HG03469 (cell line): ENCODE measurements around the gene PIP4K2A.
"Not testable (repeated sequence)": the region's sequence is repeated elsewhere in the genome, so short reads cannot be mapped to it uniquely, and the experiment has no call there.

Source experiments
- ATAC-seq: cut with Tn5 transposase; IDR thresholded peaks from one replicate; pipeline ENCODE4 v1.9.1; 2021; ENCODE audit warnings: mild to moderate bottlenecking, moderate library complexity, moderate number of reproducible peaks; ENCODE audit not compliant: unreplicated experiment

PIP4K2A gene

DNA sequence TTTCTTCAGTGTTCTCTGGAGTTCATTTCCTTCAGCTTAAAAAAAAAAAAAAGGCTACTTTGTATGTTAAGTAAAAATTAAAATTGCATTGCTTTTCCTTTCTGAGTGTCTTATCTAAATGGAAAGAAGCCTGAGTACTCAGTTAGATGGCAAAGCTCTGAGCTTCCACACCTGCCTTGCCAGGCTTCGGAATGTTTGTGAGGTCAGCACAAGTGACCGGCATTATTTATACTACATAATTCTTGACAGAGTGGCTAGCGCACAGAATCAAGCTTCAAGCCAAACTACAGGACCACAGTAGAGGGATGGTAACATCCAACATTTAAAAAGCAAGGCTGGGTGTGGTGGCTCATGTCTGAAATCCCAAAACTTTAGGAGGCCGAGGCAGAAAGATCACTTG is 17.3 kb downstream of the PIP4K2A start:
- ATAC-seq = no peak

GRCh38 chr10:22693860-22694259 is 20.5 kb downstream of the PIP4K2A start:
- ATAC-seq = no peak

DNA sequence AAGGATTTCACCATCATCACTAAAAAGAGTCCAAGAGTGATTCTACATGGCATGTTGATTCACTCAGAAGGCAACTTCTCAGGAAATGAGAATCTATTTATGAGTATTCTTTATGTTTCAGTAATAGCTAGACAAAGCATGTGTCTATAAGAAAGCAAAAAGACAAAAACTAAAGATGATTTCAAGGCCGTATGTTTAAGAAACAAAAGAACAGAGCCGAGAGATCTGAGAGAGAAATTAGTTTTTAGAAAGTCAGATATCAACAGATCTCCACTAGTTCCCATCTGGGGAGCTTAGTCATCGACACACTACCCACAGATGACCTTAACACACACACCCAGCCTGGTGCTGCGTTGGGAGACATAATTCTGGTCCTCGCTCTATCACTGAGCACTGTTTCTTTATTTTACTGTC is 21.0 kb downstream of the PIP4K2A start:
- ATAC-seq = peak; percentile 37

- not testable (repeated sequence) for ATAC-seq
Measured at GRCh38 chr10:22692119-22692518, 22.3 kb downstream of the PIP4K2A start.

DNA sequence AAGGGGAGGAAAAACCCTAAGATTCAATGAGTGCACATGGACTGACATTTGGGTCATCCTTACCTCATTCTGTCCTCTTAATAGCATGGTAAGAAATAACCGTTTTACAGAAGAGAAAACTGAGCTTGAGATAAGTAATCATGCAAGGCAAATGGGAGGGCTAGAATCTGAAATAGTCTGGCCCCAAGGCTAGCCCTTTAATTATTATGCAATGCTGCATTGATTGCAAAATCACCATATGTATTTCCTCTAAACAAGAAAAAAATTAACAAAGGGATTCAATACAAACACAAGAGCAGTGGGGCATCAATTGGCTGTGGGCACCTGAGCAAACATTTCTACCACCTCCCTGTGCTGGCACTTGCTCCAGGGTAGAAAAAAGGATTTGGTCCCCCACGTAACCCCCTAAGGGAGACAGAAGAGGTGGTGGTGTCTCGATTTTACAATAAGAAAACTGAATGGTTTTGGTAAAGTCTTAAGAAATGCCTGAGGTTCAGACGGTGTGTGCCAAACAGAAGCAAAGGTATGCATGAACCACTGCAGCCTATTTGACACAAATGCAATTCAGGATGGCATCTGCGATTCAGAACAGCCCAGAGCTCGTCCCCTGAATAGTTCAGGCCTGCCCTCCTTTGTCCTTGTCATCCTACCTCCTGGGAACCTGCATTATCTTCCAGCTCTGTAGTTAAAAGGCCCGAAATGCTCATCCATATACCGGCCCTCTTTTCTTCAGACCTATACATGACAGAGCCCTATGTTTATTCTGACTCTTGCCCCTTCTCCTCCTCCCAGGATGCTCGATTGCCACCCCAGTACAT is 23.6 kb downstream of the PIP4K2A start:
- no peak for ATAC-seq

DNA sequence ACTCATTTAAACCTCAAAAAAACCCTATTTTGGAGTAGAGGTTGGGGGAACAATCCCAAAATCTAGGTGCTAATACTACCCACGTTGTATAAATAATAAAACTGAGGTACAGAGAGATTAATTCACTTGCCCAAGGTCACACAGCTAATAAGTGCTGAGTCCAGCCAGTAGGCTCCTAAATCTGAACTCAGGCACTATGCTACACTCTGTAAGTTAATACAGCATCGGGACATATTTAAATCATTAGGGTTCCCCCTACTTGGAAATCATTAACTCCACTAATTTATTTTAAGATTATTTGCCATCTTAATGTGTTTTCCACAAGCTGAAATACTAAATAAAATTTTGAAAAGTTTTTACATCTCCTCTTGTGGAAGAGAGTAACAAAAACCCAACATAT is 24.2 kb downstream of the PIP4K2A start:
- ATAC-seq = no peak

DNA sequence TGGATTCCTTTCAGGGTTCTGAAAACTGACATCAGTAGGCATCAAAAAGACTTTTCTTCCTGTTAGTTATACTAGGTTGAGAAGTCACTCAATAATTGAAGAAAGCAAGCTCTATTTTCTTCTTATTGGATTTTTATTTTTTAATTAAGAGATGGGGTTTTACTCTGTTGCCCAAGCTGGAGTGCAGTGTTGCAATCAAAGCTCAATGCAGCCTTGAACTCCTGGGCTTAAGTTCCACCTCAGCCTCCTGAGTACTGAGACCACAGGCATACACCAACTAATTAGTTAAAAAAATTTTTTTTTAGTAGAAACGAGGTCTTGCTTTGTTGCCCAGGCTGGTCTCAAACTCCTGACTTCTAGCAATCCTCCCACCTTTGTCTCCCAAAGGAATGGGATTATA is 28.0 kb downstream of the PIP4K2A start:
- ATAC-seq = no peak

GRCh38 chr10:22685926-22686325 is 28.5 kb downstream of the PIP4K2A start:
- ATAC-seq = no peak

- ATAC-seq = no peak
Measured at GRCh38 chr10:22684699-22685098, 29.7 kb downstream of the PIP4K2A start.

DNA sequence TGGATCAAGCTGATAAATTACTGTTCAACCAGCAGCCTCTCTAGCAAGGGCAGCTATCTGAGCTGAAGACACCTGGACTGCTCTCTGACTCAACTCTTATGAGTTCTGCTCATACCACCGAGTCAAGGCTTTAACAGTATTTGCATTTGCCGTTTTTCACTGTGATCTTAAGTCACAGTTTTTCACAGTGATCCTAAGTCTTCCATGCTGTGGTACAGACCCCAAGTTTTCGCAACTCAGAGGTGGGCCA is 31.3 kb downstream of the PIP4K2A start:
- peak; percentile 30 for ATAC-seq

- no peak for ATAC-seq
Measured at GRCh38 chr10:22682237-22683139, 31.9 kb downstream of the PIP4K2A start.

- no peak for ATAC-seq
Measured at GRCh38 chr10:22681783-22682183, 32.6 kb downstream of the PIP4K2A start.

GRCh38 chr10:22681301-22681700 is 33.1 kb downstream of the PIP4K2A start:
- ATAC-seq = no peak

DNA sequence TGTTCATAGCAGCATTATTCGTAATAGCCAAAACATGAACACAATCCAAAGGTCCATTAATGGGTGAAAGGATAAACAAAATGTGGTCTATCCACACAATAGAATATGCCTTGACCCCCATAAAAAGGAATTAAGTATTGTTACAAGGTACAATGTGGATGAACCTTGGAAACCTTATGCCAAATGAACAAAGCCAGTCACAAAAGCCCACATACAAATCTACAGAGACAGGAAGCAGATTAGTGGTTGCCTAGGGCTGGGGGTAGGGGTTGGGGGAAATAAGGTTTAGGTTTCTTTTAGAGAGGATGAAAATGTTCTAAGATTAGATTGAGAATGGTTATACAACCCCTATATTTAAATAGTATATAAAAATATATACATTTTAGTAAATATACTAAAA is 34.8 kb downstream of the PIP4K2A start:
- no peak for ATAC-seq

DNA sequence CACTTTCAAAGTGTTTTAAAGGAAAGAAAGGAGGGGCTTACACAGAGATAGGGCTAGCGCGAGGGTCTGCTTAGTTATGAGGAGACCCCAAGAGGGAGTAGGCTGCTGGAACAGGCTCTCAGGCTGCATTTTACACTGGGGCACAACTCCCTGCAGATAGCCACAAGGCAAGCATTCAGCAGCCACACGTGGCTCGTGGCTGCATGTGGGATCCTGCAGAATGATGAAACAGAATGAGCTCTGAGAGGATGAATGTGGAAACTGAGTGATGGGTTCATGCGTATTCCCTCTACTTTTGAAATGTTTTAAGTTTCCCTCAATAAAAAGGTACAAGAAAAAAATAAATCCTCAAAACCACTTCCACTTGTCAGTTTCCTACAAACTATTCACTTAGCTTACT is 37.0 kb downstream of the PIP4K2A start:
- ATAC-seq = no peak

- no peak for ATAC-seq
Measured at GRCh38 chr10:22676435-22676834, 37.9 kb downstream of the PIP4K2A start.

DNA sequence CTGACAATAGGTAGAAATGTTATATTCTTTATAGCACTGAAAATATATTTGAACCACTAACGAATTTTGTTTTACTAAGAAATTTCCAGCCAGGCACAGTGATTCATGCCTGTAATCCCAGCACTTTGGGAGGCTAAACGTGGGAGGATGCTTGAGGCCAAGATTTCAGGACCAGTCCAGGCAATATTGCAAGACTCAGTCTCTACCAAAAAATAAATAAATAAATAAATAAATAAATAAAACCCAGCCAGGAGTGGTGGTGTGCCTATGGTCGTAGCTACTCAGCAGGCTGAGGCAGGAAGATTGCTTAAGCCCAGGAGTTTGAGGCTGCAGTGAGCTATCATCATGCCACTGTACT is 39.8 kb downstream of the PIP4K2A start:
- ATAC-seq = no peak

DNA sequence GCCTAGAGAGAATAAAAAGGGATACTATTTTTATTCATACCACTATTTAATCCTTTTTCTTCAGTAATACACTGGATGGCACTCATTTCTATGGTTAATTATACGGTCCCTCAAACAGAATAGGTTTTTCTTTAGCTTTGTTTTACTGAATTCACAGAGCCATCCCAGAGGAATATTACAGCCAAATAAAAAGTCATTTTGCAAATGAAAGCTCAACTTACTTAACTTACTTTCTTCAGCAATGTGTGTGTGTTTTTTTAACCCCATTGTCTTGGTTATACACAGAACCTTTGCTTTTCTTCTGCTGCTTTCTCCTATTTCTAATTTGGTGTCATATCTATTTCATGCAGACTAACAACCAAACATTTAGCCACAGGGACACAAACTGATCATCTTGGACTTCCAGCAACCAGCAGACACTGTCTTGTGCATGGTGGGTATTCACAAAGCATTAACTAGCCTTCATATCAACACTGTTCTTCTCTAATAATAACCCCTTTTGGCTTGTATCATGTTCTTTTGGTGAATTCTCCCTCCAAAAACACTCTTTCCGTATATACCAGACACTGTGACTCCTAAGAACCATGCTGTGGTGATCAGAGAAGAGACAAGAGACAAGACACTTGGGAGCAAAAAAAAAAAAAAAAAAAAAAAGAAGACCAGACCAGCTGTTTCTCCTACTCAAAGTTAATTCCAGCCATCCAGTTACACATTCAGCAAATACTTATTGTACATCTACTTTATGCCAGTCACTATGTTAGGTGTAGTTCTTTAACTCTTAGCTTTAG is 40.4 kb downstream of the PIP4K2A start:
- ATAC-seq = no peak

- no peak for ATAC-seq
Measured at GRCh38 chr10:22673091-22673392, 41.3 kb downstream of the PIP4K2A start.

- no peak for ATAC-seq
Measured at GRCh38 chr10:22672319-22673090, 41.9 kb downstream of the PIP4K2A start.

DNA sequence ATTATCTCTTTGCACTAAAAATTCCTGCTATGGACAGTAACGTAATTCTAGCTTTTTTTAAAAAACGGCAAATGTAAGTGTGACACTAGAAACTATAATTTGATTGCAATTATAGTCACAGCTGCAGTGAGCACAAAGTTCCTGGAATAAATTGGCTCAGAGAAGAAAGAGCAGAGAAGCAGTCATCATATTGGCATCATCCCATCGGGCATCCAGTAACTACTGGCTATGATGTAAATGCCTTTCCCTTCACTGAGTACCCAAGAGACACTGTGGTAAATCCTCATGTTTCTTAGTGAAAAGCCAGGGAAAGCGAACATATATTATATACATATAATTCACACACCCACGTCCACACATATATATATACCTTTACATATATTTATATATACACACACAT is 43.6 kb downstream of the PIP4K2A start:
- ATAC-seq = no peak
